CD4-positive, alpha-beta memory T cell (primary cell): ENCODE results near the gene ABCG2. TPM values are rescaled to one million over a fixed set of nuclear protein-coding genes. Genes with fewer than 3 reads are reported as not detected.
"Not testable (repeated sequence)": the region's sequence is repeated elsewhere in the genome, so short reads cannot be mapped to it uniquely, and the experiment has no call there.

Experiments
- CTCF ChIA-PET: fragments of 350-600 bp; sonication (Branson Sonifier 250); formaldehyde crosslinking; loops from one replicate; lab custom pipeline; 2021; ENCODE audit warnings: inconsistent platforms; ENCODE audit not compliant: partially characterized antibody; lab: Charles Lee
- POLR2A ChIA-PET: fragments of 350-600 bp; sonication (Branson Sonifier 250); formaldehyde crosslinking; loops from one replicate; lab custom pipeline; 2021; ENCODE audit not compliant: partially characterized antibody; lab: Charles Lee
- DNase-seq, 5 donors: peaks; one replicate each; pipeline versions ENCODE4 v3.0.0 to v3.0.0-alpha.2; 2020 to 2022; ENCODE audit warnings: mixed read lengths in 1 of 5
- H3K27ac ChIP-seq: one replicate; pipeline ENCODE4 v1.7.0; 2013; ENCODE audit warnings: low read depth, low read length
- H3K27me3 ChIP-seq: 2 replicates; pipeline ENCODE4 v1.7.0; 2013; ENCODE audit warnings: mild to moderate bottlenecking, low read length, moderate library complexity; ENCODE audit not compliant: insufficient read depth
- H3K36me3 ChIP-seq: 2 replicates; pipeline ENCODE4 v1.7.0; 2013; ENCODE audit warnings: mild to moderate bottlenecking, low read length, moderate library complexity; ENCODE audit not compliant: insufficient read depth
- H3K4me1 ChIP-seq: 2 replicates; pipeline ENCODE4 v1.7.0; 2013; ENCODE audit warnings: mild to moderate bottlenecking, low read length, moderate library complexity; ENCODE audit not compliant: insufficient read depth
- H3K4me3 ChIP-seq, 2 donors: one replicate each; pipeline ENCODE4 v1.7.0; 2013; ENCODE audit warnings: low read length in 2 of 2, mild to moderate bottlenecking in 1 of 2
- H3K9me3 ChIP-seq, 2 donors: one replicate each; pipeline ENCODE4 v1.7.0; 2013; ENCODE audit warnings: low read length in 2 of 2, control low read depth in 1 of 2; ENCODE audit not compliant: control insufficient read depth in 1 of 2
- H3K27ac Mint-ChIP-seq, 7 donors: one replicate each; pipeline ENCODE4 v1.8.0; 2020 to 2021; ENCODE audit warnings: mixed read lengths in 7 of 7, mild to moderate bottlenecking in 6 of 7, inconsistent platforms in 3 of 7, moderate library complexity in 3 of 7
- H3K27me3 Mint-ChIP-seq, 2 donors: one replicate each; pipeline ENCODE4 v1.8.0; 2020 to 2021; ENCODE audit warnings: mixed read lengths in 2 of 2
- H3K36me3 Mint-ChIP-seq, 2 donors: one replicate each; pipeline ENCODE4 v1.8.0; 2020 to 2021; ENCODE audit warnings: mixed read lengths in 2 of 2, inconsistent platforms in 1 of 2, mild to moderate bottlenecking in 1 of 2
- H3K4me1 Mint-ChIP-seq, 4 donors: one replicate each; pipeline ENCODE4 v1.8.0; 2020 to 2021; ENCODE audit warnings: mixed read lengths in 4 of 4, mild to moderate bottlenecking in 1 of 4
- H3K4me3 Mint-ChIP-seq, 8 donors: one replicate each; pipeline ENCODE4 v1.8.0; 2020 to 2021; ENCODE audit warnings: mixed read lengths in 8 of 8, mild to moderate bottlenecking in 7 of 8, moderate library complexity in 6 of 8, inconsistent platforms in 3 of 8
- H3K9me3 Mint-ChIP-seq, 8 donors: one replicate each; pipeline ENCODE4 v1.8.0; 2020 to 2021; ENCODE audit warnings: mixed read lengths in 8 of 8, mild to moderate bottlenecking in 5 of 8, inconsistent platforms in 3 of 8, moderate library complexity in 1 of 8
- intact Hi-C: fragments of 100-400 bp; cut with micrococcal nuclease; formaldehyde crosslinking; loops from one replicate; pipeline ENCODE4 v1.15.1; 2023
- polyA plus RNA-seq, 2 donors: library from polyadenylated mRNA; unstranded; fragments of 300-500 nt; fragmentation: Illumina TruSeq; gene quantifications; one replicate each; pipeline ENCODE4 v1.2.3, GENCODE V29; 2021
- total RNA-seq, 2 experiments: library from RNA; stranded (reverse); gene quantifications; one replicate each; pipeline ENCODE4 v1.2.3, GENCODE V29; 2021

ABCG2 gene
- total and polyA plus RNA-seq, 4 experiments from 2014 or later: 0.44 to 1.4 (median 0.71) TPM

DNA sequence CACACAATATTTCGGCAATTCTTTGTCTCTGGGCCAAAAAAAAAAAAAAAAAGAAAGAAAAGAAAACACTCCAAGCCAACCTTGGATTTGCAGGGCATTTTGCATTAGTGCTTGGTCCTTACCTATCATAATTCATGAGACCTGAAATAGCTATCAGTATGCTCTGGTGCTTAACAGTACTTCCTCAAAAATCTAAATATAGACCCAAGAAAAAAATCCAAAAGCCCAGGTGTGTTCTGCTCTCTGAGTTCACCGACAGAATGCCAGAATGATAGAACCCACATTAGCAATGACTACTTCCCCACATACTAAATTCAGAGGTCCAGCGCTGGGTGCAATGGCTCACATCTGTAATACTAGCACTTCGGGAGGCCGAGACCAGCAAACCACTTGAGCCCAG, 42.9 kb downstream of the ABCG2 start:
- CTCF ChIA-PET: no interaction called here
- Mint-ChIP-seq H3K36me3 (peaks cover 6 to 8% of the 10 kb centered on the region in 2 donors), H3K4me1 (no peaks in the 10 kb centered on the region), H3K27ac (no peak overlapping the region), H3K4me3 (no peak overlapping the region), H3K9me3 (peaks cover 1 to 22% (median 17%) of the 10 kb centered on the region in 8 donors), H3K27me3 (peaks cover 0 to under 1% of the 10 kb centered on the region in 2 donors)
- Histone ChIP-seq H3K4me3 (no peak overlapping the region), H3K4me1 (no peaks in the 10 kb centered on the region), H3K27me3 (no peaks in the 10 kb centered on the region), H3K36me3 (no peaks in the 10 kb centered on the region), H3K9me3 (peaks cover 0 to 10% of the 10 kb centered on the region in 2 donors), H3K27ac (no peak overlapping the region)
- no peak for DNase-seq
- POLR2A ChIA-PET: no interaction called here
- intact Hi-C loops: no loop called here

DNA sequence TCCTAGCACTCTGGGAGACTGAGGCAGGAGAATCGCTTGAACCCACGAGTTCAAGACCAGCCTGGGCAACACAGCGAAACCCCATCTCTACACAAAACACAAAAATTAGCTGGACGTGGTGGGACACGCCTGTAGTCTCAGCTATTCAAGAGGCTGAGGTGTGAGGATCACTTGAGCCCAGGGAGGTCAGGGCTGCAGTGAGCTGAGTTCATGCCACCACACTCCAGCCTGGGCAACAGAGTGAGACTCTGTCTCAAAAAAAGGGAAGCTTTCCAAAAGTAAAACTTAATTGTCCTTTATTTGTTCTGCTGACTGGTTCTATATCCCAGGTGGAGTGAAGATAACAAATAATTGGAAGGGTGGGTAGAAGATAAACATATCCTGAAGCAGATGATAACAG, 45.6 kb downstream of the ABCG2 start:
- Histone ChIP-seq H3K36me3 (no peaks in the 10 kb centered on the region), H3K4me3 (no peak overlapping the region), H3K4me1 (no peaks in the 10 kb centered on the region), H3K27ac (no peak overlapping the region), H3K9me3 (no peaks in the 10 kb centered on the region), H3K27me3 (no peaks in the 10 kb centered on the region)
- Mint-ChIP-seq H3K9me3 (no peaks in the 10 kb centered on the region), H3K4me3 (no peak overlapping the region), H3K36me3 (no peaks in the 10 kb centered on the region), H3K4me1 (no peaks in the 10 kb centered on the region), H3K27me3 (no peaks in the 10 kb centered on the region), H3K27ac (no peak overlapping the region)
- ChIA-PET CTCF (interaction anchor here (1.0 kb wide), 1 partner anchor 134 kb away, joined by 3 read pairs; no protein-coding TSS in a partner anchor), POLR2A (no interaction called here)
- no peak for DNase-seq
- intact Hi-C loops: no loop called here

DNA sequence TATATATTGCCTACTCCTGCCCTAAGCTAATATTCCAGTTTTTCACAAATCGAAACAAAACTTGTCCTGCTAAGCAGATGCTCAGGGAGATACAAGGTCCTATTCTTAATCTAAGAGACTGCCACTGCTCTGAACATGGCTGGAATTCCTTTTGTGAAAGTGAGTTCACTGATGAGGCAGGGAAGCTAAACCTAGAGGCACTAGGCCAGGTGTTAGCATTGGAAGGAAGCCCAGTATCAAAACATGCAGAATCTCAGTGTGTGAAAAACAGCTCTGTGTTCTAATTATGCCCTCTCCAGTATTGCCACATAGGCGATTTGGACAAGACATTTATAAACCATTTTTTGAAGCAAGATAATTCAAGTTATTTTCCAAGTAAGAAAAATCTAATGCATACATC, 47.6 kb downstream of the ABCG2 start:
- POLR2A ChIA-PET: no interaction called here
- CTCF ChIA-PET: interaction anchor here (0.5 kb wide), 1 partner anchor 8 kb away, joined by 3 read pairs; no protein-coding TSS in a partner anchor
- Histone ChIP-seq H3K9me3 (no peaks in the 10 kb centered on the region), H3K27me3 (no peaks in the 10 kb centered on the region), H3K4me3 (no peak overlapping the region), H3K27ac (no peak overlapping the region), H3K36me3 (no peaks in the 10 kb centered on the region), H3K4me1 (no peaks in the 10 kb centered on the region)
- DNase-seq: no peak
- intact Hi-C loops: no loop called here
- Mint-ChIP-seq H3K4me1 (no peaks in the 10 kb centered on the region), H3K36me3 (no peaks in the 10 kb centered on the region), H3K27me3 (no peaks in the 10 kb centered on the region), H3K9me3 (no peaks in the 10 kb centered on the region), H3K27ac (no peak overlapping the region), H3K4me3 (no peak overlapping the region)

DNA sequence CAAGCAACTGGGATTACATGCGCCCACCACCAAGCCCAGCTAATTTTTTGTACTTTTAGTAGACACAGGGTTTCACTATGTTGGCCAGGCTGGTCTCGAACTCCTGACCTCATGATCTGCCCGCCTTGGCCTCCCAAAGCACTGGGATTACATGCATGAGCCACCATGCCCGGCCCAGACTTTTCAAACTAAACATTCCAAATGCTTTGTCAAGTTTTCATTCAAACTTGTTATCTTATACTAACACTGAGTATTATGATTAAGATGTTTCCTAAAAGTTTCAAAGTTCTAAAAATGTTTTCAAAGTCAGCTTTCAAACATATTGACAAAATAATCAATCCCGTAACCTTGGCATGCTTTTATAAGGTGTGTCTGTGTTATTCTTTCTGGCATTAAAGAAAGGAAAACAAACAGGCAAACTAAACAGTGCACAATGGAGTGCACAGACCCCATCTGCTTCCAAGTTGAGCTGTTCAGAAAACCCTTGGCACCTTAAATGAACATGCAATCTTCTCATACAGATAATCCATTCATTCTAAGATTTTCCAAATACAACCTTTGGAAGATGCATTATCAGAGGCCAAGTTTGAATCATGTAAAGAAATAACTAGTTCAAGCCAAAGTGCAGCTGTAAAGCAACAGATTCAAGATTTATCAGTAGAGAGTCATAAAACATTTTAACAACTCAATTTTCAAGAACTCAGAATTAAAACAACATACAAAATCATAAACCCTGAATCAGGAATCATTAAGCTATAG, 49.1 kb downstream of the ABCG2 start:
- Histone ChIP-seq H3K4me1 (no peaks in the 10 kb centered on the region), H3K9me3 (no peaks in the 10 kb centered on the region), H3K4me3 (no peak overlapping the region), H3K27me3 (no peaks in the 10 kb centered on the region), H3K36me3 (no peaks in the 10 kb centered on the region), H3K27ac (no peak overlapping the region)
- no peaks in the 10 kb centered on the region for H3K9me3 Mint-ChIP-seq
- ChIA-PET CTCF (no interaction called here), POLR2A (no interaction called here)
- H3K27ac Mint-ChIP-seq: no peak overlapping the region
- no peaks in the 10 kb centered on the region for H3K4me1 Mint-ChIP-seq
- peaks cover 0 to 1% of the 10 kb centered on the region in 2 donors for H3K27me3 Mint-ChIP-seq
- intact Hi-C loops: no loop called here
- DNase-seq: no peak
- H3K4me3 Mint-ChIP-seq: no peak overlapping the region
- no peaks in the 10 kb centered on the region for H3K36me3 Mint-ChIP-seq

DNA sequence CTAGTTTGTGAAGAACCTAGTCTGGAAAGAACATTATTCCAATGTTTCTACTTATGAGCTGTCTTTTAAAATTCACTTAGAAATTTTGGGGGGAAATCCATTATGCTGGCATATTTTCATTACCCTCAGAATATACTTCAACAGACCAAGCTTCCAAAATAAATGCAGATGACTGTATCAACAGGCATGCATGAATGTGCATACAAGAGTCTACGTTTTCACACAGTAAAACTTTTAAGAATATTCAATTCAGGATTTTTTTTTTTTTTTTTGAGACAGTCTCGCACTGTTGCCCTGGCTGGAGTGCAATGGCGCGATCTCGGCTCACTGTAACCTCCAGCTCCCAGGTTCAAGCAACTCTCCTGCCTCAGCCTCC, 49.7 kb downstream of the ABCG2 start:
- Histone ChIP-seq H3K4me1 (no peaks in the 10 kb centered on the region), H3K27me3 (no peaks in the 10 kb centered on the region), H3K27ac (no peak overlapping the region), H3K4me3 (no peak overlapping the region), H3K9me3 (no peaks in the 10 kb centered on the region), H3K36me3 (no peaks in the 10 kb centered on the region)
- intact Hi-C loops: no loop called here
- Mint-ChIP-seq H3K27ac (no peak overlapping the region), H3K4me1 (no peaks in the 10 kb centered on the region), H3K9me3 (no peaks in the 10 kb centered on the region), H3K27me3 (peaks cover 2 to 5% of the 10 kb centered on the region in 2 donors), H3K36me3 (no peaks in the 10 kb centered on the region), H3K4me3 (no peak overlapping the region)
- ChIA-PET POLR2A (no interaction called here), CTCF (no interaction called here)
- no peak for DNase-seq

DNA sequence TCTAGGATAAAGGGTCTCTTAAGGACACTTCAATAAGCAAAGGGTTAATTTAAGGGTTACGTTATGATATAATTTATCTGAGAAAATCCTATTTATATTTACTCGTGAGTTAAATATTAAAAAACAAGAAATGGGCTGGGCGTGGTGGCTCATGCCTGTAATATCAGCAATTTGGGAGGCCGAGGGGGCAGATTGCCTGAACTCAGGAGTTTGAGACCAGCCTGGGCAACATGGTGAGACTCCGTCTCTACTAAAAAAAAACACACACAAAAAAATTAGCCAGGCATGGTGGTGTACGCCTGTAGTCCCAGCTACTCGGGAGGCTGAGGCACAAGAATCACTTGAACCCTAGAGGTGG, 50.4 kb downstream of the ABCG2 start:
- CTCF ChIA-PET, H3K9me3 ChIP-seq, H3K4me3 ChIP-seq, H3K9me3 Mint-ChIP-seq, H3K27me3 ChIP-seq, H3K4me1 ChIP-seq, POLR2A ChIA-PET, DNase-seq, H3K4me1 Mint-ChIP-seq, H3K4me3 Mint-ChIP-seq, H3K27ac Mint-ChIP-seq, intact Hi-C loops, H3K36me3 ChIP-seq, H3K27me3 Mint-ChIP-seq, H3K36me3 Mint-ChIP-seq, H3K27ac ChIP-seq: not testable (repeated sequence)

DNA sequence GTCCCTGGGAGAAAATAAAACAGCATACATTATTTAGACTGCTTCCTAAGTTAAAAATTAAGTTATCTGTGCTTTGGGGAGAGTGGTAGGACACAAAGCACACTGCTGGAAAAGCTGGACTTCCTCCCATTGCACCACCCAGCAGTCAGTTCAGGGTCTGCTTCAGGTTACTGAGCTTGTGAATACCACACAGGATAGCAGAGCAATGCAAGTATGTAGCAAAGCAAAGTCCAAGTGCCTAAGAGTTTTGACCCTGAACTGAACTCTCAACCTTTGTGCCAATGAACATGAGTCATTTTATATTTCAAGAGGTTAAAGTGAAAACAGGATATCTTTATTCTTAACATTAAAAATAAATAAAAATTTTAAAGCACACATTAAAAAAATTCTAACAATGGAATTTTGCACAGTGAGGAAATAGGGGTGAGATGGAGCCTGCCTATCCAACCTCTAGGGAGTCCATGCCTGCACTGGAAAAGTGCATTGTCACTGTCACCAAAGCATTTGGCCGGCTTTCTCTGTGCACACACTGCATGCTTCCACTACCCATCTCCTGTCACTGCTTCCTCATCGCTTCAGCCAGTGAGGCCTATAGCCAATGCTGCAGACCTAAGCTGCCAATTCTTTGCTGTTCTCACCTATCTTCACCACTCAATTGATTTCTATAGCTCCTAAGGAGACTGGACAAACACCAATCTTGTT, 50.9 kb downstream of the ABCG2 start:
- ChIA-PET CTCF (no interaction called here), POLR2A (no interaction called here)
- Mint-ChIP-seq H3K9me3 (no peaks in the 10 kb centered on the region), H3K27ac (no peak overlapping the region), H3K36me3 (no peaks in the 10 kb centered on the region), H3K4me3 (no peak overlapping the region), H3K4me1 (no peaks in the 10 kb centered on the region), H3K27me3 (peaks cover 4 to 6% of the 10 kb centered on the region in 2 donors)
- Histone ChIP-seq H3K4me1 (no peaks in the 10 kb centered on the region), H3K27me3 (no peaks in the 10 kb centered on the region), H3K27ac (no peak overlapping the region), H3K36me3 (no peaks in the 10 kb centered on the region), H3K4me3 (no peak overlapping the region), H3K9me3 (no peaks in the 10 kb centered on the region)
- no peak for DNase-seq
- intact Hi-C loops: no loop called here
